Progenitor cell of endocrine pancreas (in vitro differentiated cells): ENCODE data around the gene TDRKH. TPM values are rescaled to one million over a fixed set of nuclear protein-coding genes. Genes with fewer than 3 reads are reported as not detected.

Source experiments
- DNase-seq: peaks from one replicate; pipeline ENCODE4 v3.0.0; 2021; ENCODE audit warnings: low spot score; ENCODE audit not compliant: unreplicated experiment
- H3K27ac Mint-ChIP-seq: 2 replicates; pipeline ENCODE4 v1.8.0; 2021; ENCODE audit warnings: mild to moderate bottlenecking, moderate library complexity, mixed read lengths
- H3K27me3 Mint-ChIP-seq: 2 replicates; pipeline ENCODE4 v1.8.0; 2021; ENCODE audit warnings: mixed read lengths
- H3K36me3 Mint-ChIP-seq: 2 replicates; pipeline ENCODE4 v1.8.0; 2022; ENCODE audit warnings: mixed read lengths; ENCODE audit not compliant: insufficient read depth
- H3K4me1 Mint-ChIP-seq: 2 replicates; pipeline ENCODE4 v1.8.0; 2021; ENCODE audit warnings: low read depth, mixed read lengths
- H3K4me3 Mint-ChIP-seq: 2 replicates; pipeline ENCODE4 v1.8.0; 2021; ENCODE audit warnings: low read depth, mild to moderate bottlenecking, moderate library complexity, mixed read lengths
- H3K9me3 Mint-ChIP-seq: 2 replicates; pipeline ENCODE4 v1.8.0; 2021; ENCODE audit warnings: low read depth, mixed read lengths
- total RNA-seq: library from RNA; stranded (reverse); gene quantifications from 2 replicates; pipeline ENCODE4 v1.2.1, GENCODE V29; 2021
- TF ChIP-seq, protein P1 (sequence below): fragments of 200-600 bp; sonication (generic); IDR thresholded peaks from one replicate; pipeline ENCODE4 v1.5.0; 2021; ENCODE audit warnings: antibody characterized with exemption, mild to moderate bottlenecking; ENCODE audit not compliant: unreplicated experiment

The TDRKH gene
- total RNA-seq, 1 donor from 2014 or later = 16.5 TPM

DNA sequence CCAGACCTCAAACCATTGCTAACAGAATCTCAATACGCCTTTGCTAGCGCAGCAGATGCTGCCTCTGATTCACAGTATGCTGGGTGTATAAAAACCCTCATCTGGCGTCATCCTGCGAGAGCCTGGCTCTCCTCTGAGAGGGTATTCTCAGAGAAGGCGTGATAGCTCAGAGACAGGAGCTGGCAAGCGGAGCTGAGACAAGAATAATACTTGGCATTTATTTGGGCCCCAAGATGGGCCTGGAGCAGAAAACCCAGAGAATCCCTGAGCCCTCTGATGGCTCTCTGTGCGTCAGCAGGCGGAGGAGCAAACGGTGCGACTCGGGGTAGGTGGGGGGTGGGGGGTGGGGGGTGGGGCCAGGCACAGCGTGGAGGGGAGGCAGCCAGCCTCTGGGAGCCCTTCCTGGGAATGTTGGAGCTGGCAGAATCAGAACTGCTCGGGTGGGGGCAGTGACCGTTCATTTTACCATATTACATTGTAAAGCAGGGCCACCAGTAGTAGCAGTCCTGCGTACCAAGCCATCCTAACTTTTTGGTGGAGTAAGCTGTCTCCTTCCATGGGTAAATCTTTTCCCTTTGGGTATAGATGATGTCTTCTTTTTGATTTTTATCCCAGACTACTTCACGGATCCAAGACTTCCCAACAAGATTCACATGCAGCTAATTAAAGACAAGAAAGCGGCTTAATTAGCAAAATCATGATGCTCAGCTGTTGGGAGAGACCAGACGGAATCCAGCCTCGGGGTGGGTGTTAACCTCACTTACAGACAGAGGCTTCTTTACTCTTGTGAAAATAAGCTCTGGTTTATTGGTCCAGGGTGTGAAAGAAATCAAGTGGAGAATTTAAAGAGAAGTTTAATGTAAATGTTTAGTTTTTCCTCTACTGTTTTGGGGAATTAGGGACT, 61.9 kb downstream of the TDRKH start:
- H3K9me3 Mint-ChIP-seq = no peaks in the 10 kb centered on the region
- H3K4me3 Mint-ChIP-seq = no peak overlapping the region
- peaks cover 29% of the 10 kb centered on the region for H3K4me1 Mint-ChIP-seq
- H3K36me3 Mint-ChIP-seq = no peaks in the 10 kb centered on the region
- DNase-seq = no peak
- no peak overlapping the region for H3K27ac Mint-ChIP-seq
- TF ChIP-seq, protein P1, sequence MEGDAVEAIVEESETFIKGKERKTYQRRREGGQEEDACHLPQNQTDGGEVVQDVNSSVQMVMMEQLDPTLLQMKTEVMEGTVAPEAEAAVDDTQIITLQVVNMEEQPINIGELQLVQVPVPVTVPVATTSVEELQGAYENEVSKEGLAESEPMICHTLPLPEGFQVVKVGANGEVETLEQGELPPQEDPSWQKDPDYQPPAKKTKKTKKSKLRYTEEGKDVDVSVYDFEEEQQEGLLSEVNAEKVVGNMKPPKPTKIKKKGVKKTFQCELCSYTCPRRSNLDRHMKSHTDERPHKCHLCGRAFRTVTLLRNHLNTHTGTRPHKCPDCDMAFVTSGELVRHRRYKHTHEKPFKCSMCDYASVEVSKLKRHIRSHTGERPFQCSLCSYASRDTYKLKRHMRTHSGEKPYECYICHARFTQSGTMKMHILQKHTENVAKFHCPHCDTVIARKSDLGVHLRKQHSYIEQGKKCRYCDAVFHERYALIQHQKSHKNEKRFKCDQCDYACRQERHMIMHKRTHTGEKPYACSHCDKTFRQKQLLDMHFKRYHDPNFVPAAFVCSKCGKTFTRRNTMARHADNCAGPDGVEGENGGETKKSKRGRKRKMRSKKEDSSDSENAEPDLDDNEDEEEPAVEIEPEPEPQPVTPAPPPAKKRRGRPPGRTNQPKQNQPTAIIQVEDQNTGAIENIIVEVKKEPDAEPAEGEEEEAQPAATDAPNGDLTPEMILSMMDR = no peak
- H3K27me3 Mint-ChIP-seq = peaks cover 28% of the 10 kb centered on the region

DNA sequence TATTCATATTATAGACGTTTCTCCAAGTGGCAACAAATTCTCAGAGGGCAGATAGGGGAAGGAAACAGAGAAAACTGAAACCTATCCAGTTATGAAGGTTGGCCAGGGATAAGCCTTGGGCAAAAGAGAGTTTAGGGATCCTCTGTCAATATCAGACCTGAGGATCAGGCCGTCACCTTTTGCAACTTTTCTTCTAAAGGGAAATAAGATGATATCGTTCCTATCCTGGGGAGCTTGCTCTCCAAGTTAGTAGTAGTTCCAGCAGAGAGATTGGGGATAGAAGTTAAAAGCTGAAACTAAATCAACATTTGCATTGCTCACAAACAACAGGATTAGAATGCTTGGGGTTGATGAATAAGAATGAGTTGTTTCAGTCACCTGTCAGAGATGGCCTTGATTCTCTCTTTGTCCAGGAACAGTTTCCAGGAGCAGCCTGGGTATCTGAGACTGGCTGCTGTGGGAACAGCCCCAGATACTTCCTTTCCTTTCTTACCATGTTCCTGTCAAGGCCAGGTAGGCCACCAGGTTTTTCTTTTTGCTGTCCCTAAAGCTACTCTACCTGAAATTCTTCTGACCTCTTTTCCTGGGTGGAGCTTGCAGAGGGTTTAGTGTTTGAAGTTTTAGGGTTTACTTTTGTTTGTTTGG, 66.5 kb downstream of the TDRKH start:
- Mint-ChIP-seq H3K4me1 (peaks cover 15% of the 10 kb centered on the region), H3K4me3 (no peak overlapping the region), H3K27ac (no peak overlapping the region), H3K27me3 (peaks cover 63% of the 10 kb centered on the region), H3K9me3 (no peaks in the 10 kb centered on the region), H3K36me3 (no peaks in the 10 kb centered on the region)
- TF ChIP-seq, protein P1 = no peak
- no peak for DNase-seq

Other genes starting within 250 kb of the TDRKH start
- gene SNX27, start 178.4 kb downstream of the TDRKH start, total RNA-seq = 50.0 and 50.3 TPM in 2 replicates
- 20.0 and 22.6 TPM in 2 replicates for gene CELF3, start 73.7 kb downstream of the TDRKH start, total RNA-seq
- 0.51 and 1.2 TPM in 2 replicates for gene RIIAD1, start 69.0 kb downstream of the TDRKH start, total RNA-seq
- gene MRPL9, start 27.0 kb downstream of the TDRKH start, total RNA-seq = 79.4 and 81.0 TPM in 2 replicates
- not detected in 2 replicates for gene LINGO4, start 14.9 kb upstream of the TDRKH start, total RNA-seq
- 0.09 TPM in 1 of 2 replicates, not detected in the other for gene RORC, start 41.3 kb upstream of the TDRKH start, total RNA-seq
- 1.00 and 1.3 TPM in 2 replicates for gene C2CD4D, start 49.3 kb upstream of the TDRKH start, total RNA-seq
- gene THEM5, start 63.2 kb upstream of the TDRKH start, total RNA-seq = not detected in 2 replicates
- gene THEM4, start 119.0 kb upstream of the TDRKH start, total RNA-seq = 17.3 and 21.5 TPM in 2 replicates
- gene S100A10, start 203.4 kb upstream of the TDRKH start, total RNA-seq = 432 and 438 TPM in 2 replicates
- gene S100A11, start 246.5 kb upstream of the TDRKH start, total RNA-seq = 142 and 192 TPM in 2 replicates